ENCODE results near the gene COQ2. TPM values are rescaled to one million over a fixed set of nuclear protein-coding genes. Genes with fewer than 3 reads are reported as not detected.

COQ2 gene
- total RNA-seq, 1 experiment from 2014 or later, result 19.8 TPM

GRCh38 chr4:83297548-83298260 lies 13.1 kb upstream of the COQ2 start:
- Mint-ChIP-seq H3K36me3 (ENCODE audit: insufficient read depth in 1 of 3, low read depth in 3 of 3) (no peaks in the 10 kb centered on the region), H3K27ac (no peak overlapping the region), H3K4me3 (no peak overlapping the region), H3K27me3 (ENCODE audit: low read depth) (no peaks in the 10 kb centered on the region), H3K9me3 (no peaks in the 10 kb centered on the region), H3K4me1 (no peaks in the 10 kb centered on the region)
- Histone ChIP-seq H2AK5ac (ENCODE audit: insufficient read length, low read length) (no peak overlapping the region), H3K23ac (ENCODE audit: insufficient read length, low read depth, low read length) (no peak overlapping the region), H4K5ac (ENCODE audit: insufficient read length, low read depth, low read length) (no peak overlapping the region), H4K8ac (replicated peaks; ENCODE audit: insufficient read length, low read depth, low read length) (no peak overlapping the region), H4K20me1 (ENCODE audit: control insufficient read depth, insufficient read depth, insufficient read length) (no peaks in the 10 kb centered on the region), H3K79me1 (ENCODE audit: insufficient read depth, low read depth, low read length, poor library complexity, severe bottlenecking) (no peaks in the 10 kb centered on the region), H2BK20ac (ENCODE audit: low read depth, low read length, poor library complexity, severe bottlenecking) (no peak overlapping the region), H3K27ac (ENCODE audit: insufficient read length, low read depth, low read length) (no peak overlapping the region), H3T11ph (ENCODE audit: low read length) (no peak overlapping the region), H2BK5ac (ENCODE audit: insufficient read length, low read length) (no peak overlapping the region), H3K23me2 (ENCODE audit: insufficient read length, low read depth, low read length, poor library complexity, severe bottlenecking) (no peaks in the 10 kb centered on the region), H3K4me2 (ENCODE audit: insufficient read depth, insufficient read length, low read length) (no peak overlapping the region), H2AFZ (ENCODE audit: low read length) (no peak overlapping the region), H3K9ac (ENCODE audit: extremely low read depth, insufficient read length, low read length) (no peak overlapping the region), H3K18ac (ENCODE audit: insufficient read length, low read depth, low read length) (no peak overlapping the region), H4K91ac (ENCODE audit: insufficient read length, low read depth, low read length) (no peak overlapping the region), H3K9me3 (ENCODE audit: control insufficient read depth, low read depth, low read length) (no peaks in the 10 kb centered on the region), H2BK120ac (ENCODE audit: low read depth, low read length, poor library complexity, severe bottlenecking) (no peak overlapping the region), H3K79me2 (ENCODE audit: insufficient read depth, low read length) (no peaks in the 10 kb centered on the region), H3K27me3 (ENCODE audit: insufficient read depth, low read length) (no peaks in the 10 kb centered on the region), H2BK15ac (ENCODE audit: low read depth, low read length) (no peak overlapping the region), H3K14ac (ENCODE audit: insufficient read depth, low read length) (no peak overlapping the region), H3K4me1 (ENCODE audit: insufficient read depth, low read length) (no peaks in the 10 kb centered on the region), H3K4ac (ENCODE audit: low read depth, low read length) (no peak overlapping the region), H2BK12ac (ENCODE audit: insufficient read length, low read depth, low read length) (no peak overlapping the region), H3K56ac (ENCODE audit: insufficient read length, low read depth, low read length) (no peak overlapping the region)
- 100% methylated on average over 1 of the region's 3 CpGs for WGBS (ENCODE audit: extremely low coverage, insufficient read length, low lambda C conversion rate)
- TF ChIP-seq CTCF (conservative IDR thresholded peaks at IDR 0.05), result no peak
- no peak for DNase-seq

All from H9 (cell line).